HepG2 (cell line): ENCODE measurements around the gene VKORC1. TPM values are rescaled to one million over a fixed set of nuclear protein-coding genes. Genes with fewer than 3 reads are reported as not detected.
A peak's percentile ranks its signal among the peaks of the same experiment; 100 is the strongest.

Experiments used
- ARID2 ChIP-seq: sonication (generic); formaldehyde crosslinking; IDR thresholded peaks from 2 replicates; pipeline ENCODE4 v1.8.1; 2022; ENCODE audit warnings: mild to moderate bottlenecking, missing genetic modification reagents, borderline replicate concordance
- ATAD3A ChIP-seq: sonication (generic); formaldehyde crosslinking; IDR thresholded peaks from 2 replicates; pipeline ENCODE4 v1.4.0; 2020; ENCODE audit warnings: missing genetic modification reagents
- DPF2 ChIP-seq: sonication (generic); formaldehyde crosslinking; IDR thresholded peaks from 2 replicates; pipeline ENCODE4 v1.4.0; 2020; ENCODE audit warnings: mild to moderate bottlenecking, low read depth, missing genetic modification reagents, borderline replicate concordance
- HDAC1 ChIP-seq: sonication (generic); formaldehyde crosslinking; IDR thresholded peaks from 2 replicates; pipeline ENCODE4 v1.5.1; 2020; ENCODE audit warnings: mild to moderate bottlenecking, missing genetic modification reagents
- HNRNPUL1 ChIP-seq: fragments of 200-400 bp; formaldehyde crosslinking; IDR thresholded peaks from 2 replicates; pipeline ENCODE4 v1.6.1; 2017; ENCODE audit warnings: low read depth, mild to moderate bottlenecking, low read length, moderate library complexity
- POLR2AphosphoS2 ChIP-seq: IDR thresholded peaks from 2 replicates; pipeline ENCODE4 v1.6.1; 2011; ENCODE audit warnings: low read depth, low read length, improper control_type of control experiment
- RFX5 ChIP-seq: IDR thresholded peaks from 2 replicates; pipeline ENCODE4 v1.6.1; 2011; ENCODE audit warnings: low read depth, low read length, improper control_type of control experiment
- SMYD3 ChIP-seq: sonication (generic); formaldehyde crosslinking; IDR thresholded peaks from 2 replicates; pipeline ENCODE4 v1.8.1; 2023; ENCODE audit warnings: mild to moderate bottlenecking, missing genetic modification reagents
- SRSF4 ChIP-seq: fragments of 200-400 bp; formaldehyde crosslinking; IDR thresholded peaks from one replicate; pipeline ENCODE4 v1.6.1; 2018; ENCODE audit warnings: mild to moderate bottlenecking, low read depth, low read length, moderate library complexity; ENCODE audit not compliant: poor library complexity, severe bottlenecking
- SUZ12 ChIP-seq: fragments of 150-350 bp; IDR thresholded peaks from 2 replicates; pipeline ENCODE4 v1.6.1; 2014; ENCODE audit warnings: low read depth, low read length
- ZNF230 ChIP-seq: sonication (generic); formaldehyde crosslinking; IDR thresholded peaks from 2 replicates; pipeline ENCODE4 v1.4.0; 2020; ENCODE audit warnings: mild to moderate bottlenecking, missing genetic modification reagents
- ZNF567 ChIP-seq: sonication (generic); formaldehyde crosslinking; IDR thresholded peaks from 2 replicates; pipeline ENCODE4 v1.8.1; 2023; ENCODE audit warnings: mild to moderate bottlenecking, missing genetic modification reagents, borderline replicate concordance
- ZNF792 ChIP-seq: IDR thresholded peaks from 2 replicates; pipeline ENCODE4 v1.6.1; 2016
- ZNF883 ChIP-seq: sonication (generic); formaldehyde crosslinking; IDR thresholded peaks from 2 replicates; pipeline ENCODE4 v1.5.1; 2020; ENCODE audit warnings: mild to moderate bottlenecking, missing genetic modification reagents; ENCODE audit errors: not compliant biosample characterization
- ZSCAN9 ChIP-seq: IDR thresholded peaks from 2 replicates; pipeline ENCODE4 v1.6.1; 2016; ENCODE audit warnings: borderline replicate concordance
- polyA plus RNA-seq, 8 experiments: library from polyadenylated mRNA; depleted of rRNA in 3 of 8; stranded (reverse) in 7 of 8; unstranded in 1 of 8; fragments of >200 nt; fragmentation: Illumina TruSeq in 4 of 8; extraction: Trizol in 4 of 8; gene quantifications; 2 replicates each; pipeline versions ENCODE4 v1.2.1 to v1.2.3, GENCODE V29; 2011 to 2016; ENCODE audit warnings: low read depth in 4 of 8, missing spikeins in 1 of 8, mixed read lengths in 1 of 8; ENCODE audit not compliant: insufficient read depth in 1 of 8
- total RNA-seq, 5 experiments: library from RNA; depleted of rRNA; stranded (reverse); fragments of >200 nt; fragmentation: Illumina TruSeq; extraction: Trizol; gene quantifications; 2 replicates each; pipeline ENCODE4 v1.2.3, GENCODE V29; 2016; ENCODE audit warnings: low read depth in 1 of 5
- TF ChIP-seq, protein P1 (sequence below), 2 experiments: sonication (generic) in 1 of 2; formaldehyde crosslinking in 1 of 2; IDR thresholded peaks; 2 replicates each; pipeline versions ENCODE4 v1.4.0 to v1.6.1; 2016 to 2020; ENCODE audit warnings: borderline replicate concordance in 1 of 2, low read depth in 1 of 2, mild to moderate bottlenecking in 1 of 2, missing genetic modification reagents in 1 of 2
- TF ChIP-seq, protein P2 (sequence below): sonication (generic); formaldehyde crosslinking; IDR thresholded peaks from 2 replicates; pipeline ENCODE4 v1.9.0; 2022; ENCODE audit warnings: low read depth, missing genetic modification reagents
- TF ChIP-seq, protein P3 (sequence below): sonication (generic); formaldehyde crosslinking; IDR thresholded peaks from 2 replicates; pipeline ENCODE4 v1.4.0; 2020; ENCODE audit warnings: missing genetic modification reagents, borderline replicate concordance
- TF ChIP-seq, protein P4 (sequence below): IDR thresholded peaks from 2 replicates; pipeline ENCODE4 v1.6.1; 2016; ENCODE audit warnings: low read depth, borderline replicate concordance
- TF ChIP-seq, protein P5 (sequence below): sonication (generic); formaldehyde crosslinking; IDR thresholded peaks from 2 replicates; pipeline ENCODE4 v1.8.1; 2023; ENCODE audit warnings: missing genetic modification reagents, mild to moderate bottlenecking, borderline replicate concordance

VKORC1 gene
- total and polyA plus RNA-seq, 2 of the 13 experiments (the other 11 are each of a cell fraction or from before 2014, with no cell fraction given): 141 to 615 TPM

DNA sequence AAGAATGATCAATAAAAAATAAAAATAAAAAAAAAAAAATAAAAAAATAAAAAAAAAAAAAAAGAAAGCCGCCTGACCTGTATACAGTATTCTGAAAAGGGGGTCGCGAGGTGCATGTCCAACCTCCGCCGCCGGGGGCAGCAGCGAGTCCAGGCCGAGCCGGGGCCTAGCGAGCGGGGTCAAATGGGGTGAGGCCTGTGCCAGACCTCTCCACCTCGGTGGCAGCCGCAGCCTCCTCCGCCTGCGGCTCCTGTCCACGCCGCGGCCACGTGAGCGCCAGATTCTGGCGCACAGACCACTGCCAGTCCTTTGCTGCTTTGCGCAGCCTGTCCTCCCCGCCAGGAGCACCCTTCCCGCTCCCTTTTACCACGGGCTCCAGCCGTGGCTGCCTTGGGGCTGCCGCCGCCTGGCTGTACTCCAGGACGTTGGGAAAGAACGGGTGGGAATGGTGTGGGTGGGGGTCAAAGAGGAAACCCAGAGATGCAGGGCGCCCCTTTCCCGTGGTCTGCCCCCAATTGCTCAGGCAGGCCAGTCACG lies 11.1 kb upstream of the VKORC1 start (continued):
- TF ChIP-seq, protein P1, sequence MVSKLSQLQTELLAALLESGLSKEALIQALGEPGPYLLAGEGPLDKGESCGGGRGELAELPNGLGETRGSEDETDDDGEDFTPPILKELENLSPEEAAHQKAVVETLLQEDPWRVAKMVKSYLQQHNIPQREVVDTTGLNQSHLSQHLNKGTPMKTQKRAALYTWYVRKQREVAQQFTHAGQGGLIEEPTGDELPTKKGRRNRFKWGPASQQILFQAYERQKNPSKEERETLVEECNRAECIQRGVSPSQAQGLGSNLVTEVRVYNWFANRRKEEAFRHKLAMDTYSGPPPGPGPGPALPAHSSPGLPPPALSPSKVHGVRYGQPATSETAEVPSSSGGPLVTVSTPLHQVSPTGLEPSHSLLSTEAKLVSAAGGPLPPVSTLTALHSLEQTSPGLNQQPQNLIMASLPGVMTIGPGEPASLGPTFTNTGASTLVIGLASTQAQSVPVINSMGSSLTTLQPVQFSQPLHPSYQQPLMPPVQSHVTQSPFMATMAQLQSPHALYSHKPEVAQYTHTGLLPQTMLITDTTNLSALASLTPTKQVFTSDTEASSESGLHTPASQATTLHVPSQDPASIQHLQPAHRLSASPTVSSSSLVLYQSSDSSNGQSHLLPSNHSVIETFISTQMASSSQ (IDR thresholded peaks at IDR 0.05; ENCODE audit: low read depth): peak; percentile 45; the same call in 1 of the 2 replicates
- TF ChIP-seq, protein P1 (CRISPR knock-in tag; IDR thresholded peaks at IDR 0.05; ENCODE audit: borderline replicate concordance): peak; percentile 87; the same call in 1 of the 2 replicates
- TF ChIP-seq ZNF883 (CRISPR knock-in tag) (peak; percentile 94), HNRNPUL1 (no peak), ZNF567 (peak; percentile 81; the same call in 1 of the 2 replicates), POLR2AphosphoS2 (no peak), SRSF4 (no peak), DPF2 (peak; percentile 81; the same call in 1 of the 2 replicates), ZSCAN9 (CRISPR knock-in tag) (peak; percentile 99), ZNF230 (CRISPR knock-in tag) (peak; percentile 97), SUZ12 (no peak), RFX5 (0 out of 2 replicates have a peak, but pooled peaks have one; percentile 31), SMYD3 (CRISPR knock-in tag) (peak; percentile 92), HDAC1 (CRISPR knock-in tag) (peak; percentile 95), ZNF792 (peak; percentile 98), ARID2 (CRISPR knock-in tag) (peak; percentile 93), ATAD3A (CRISPR knock-in tag) (peak; percentile 40; the same call in 1 of the 2 replicates)
- TF ChIP-seq, protein P2, sequence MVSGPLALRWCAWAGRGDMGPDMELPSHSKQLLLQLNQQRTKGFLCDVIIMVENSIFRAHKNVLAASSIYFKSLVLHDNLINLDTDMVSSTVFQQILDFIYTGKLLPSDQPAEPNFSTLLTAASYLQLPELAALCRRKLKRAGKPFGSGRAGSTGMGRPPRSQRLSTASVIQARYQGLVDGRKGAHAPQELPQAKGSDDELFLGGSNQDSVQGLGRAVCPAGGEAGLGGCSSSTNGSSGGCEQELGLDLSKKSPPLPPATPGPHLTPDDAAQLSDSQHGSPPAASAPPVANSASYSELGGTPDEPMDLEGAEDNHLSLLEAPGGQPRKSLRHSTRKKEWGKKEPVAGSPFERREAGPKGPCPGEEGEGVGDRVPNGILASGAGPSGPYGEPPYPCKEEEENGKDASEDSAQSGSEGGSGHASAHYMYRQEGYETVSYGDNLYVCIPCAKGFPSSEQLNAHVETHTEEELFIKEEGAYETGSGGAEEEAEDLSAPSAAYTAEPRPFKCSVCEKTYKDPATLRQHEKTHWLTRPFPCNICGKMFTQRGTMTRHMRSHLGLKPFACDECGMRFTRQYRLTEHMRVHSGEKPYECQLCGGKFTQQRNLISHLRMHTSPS (CRISPR knock-in tag): peak; percentile 94
- TF ChIP-seq, protein P3, sequence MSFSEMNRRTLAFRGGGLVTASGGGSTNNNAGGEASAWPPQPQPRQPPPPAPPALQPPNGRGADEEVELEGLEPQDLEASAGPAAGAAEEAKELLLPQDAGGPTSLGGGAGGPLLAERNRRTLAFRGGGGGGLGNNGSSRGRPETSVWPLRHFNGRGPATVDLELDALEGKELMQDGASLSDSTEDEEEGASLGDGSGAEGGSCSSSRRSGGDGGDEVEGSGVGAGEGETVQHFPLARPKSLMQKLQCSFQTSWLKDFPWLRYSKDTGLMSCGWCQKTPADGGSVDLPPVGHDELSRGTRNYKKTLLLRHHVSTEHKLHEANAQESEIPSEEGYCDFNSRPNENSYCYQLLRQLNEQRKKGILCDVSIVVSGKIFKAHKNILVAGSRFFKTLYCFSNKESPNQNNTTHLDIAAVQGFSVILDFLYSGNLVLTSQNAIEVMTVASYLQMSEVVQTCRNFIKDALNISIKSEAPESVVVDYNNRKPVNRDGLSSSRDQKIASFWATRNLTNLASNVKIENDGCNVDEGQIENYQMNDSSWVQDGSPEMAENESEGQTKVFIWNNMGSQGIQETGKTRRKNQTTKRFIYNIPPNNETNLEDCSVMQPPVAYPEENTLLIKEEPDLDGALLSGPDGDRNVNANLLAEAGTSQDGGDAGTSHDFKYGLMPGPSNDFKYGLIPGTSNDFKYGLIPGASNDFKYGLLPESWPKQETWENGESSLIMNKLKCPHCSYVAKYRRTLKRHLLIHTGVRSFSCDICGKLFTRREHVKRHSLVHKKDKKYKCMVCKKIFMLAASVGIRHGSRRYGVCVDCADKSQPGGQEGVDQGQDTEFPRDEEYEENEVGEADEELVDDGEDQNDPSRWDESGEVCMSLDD (CRISPR knock-in tag): peak; percentile 69; the same call in 1 of the 2 replicates
- TF ChIP-seq, protein P4, sequence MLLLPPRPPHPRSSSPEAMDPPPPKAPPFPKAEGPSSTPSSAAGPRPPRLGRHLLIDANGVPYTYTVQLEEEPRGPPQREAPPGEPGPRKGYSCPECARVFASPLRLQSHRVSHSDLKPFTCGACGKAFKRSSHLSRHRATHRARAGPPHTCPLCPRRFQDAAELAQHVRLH (CRISPR knock-in tag): peak; percentile 99; the same call in 1 of the 2 replicates
- TF ChIP-seq, protein P5, sequence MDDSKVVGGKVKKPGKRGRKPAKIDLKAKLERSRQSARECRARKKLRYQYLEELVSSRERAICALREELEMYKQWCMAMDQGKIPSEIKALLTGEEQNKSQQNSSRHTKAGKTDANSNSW (CRISPR knock-in tag): peak; percentile 68; the same call in 1 of the 2 replicates
